Measurements from ENCODE around the gene IQCH.

DNA sequence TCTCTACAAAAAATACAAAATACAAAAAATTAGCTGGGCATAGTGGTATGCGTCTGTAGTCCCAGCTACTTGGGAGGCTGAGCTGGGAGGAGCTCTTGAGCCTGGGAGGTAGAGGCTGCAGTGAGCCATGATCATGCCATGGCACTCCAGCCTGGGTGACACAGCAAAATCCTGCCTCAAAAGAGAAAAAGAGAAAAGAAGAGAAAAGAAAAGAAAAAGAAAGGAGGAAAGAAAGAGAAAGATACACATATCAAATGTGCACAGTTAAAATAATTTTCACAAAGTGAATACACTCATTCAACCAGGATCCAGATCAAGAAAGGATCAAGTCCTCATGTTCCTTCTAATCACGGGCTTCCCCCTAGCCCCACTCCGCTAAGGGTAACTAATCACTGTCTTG lies 260.5 kb downstream of the IQCH start:
- TF ChIP-seq POLR2AphosphoS5 (IDR thresholded peaks at IDR 0.05) (no peak), POLR2A (IDR thresholded peaks at IDR 0.05) (no peak)
- TF ChIP-seq, protein P1, sequence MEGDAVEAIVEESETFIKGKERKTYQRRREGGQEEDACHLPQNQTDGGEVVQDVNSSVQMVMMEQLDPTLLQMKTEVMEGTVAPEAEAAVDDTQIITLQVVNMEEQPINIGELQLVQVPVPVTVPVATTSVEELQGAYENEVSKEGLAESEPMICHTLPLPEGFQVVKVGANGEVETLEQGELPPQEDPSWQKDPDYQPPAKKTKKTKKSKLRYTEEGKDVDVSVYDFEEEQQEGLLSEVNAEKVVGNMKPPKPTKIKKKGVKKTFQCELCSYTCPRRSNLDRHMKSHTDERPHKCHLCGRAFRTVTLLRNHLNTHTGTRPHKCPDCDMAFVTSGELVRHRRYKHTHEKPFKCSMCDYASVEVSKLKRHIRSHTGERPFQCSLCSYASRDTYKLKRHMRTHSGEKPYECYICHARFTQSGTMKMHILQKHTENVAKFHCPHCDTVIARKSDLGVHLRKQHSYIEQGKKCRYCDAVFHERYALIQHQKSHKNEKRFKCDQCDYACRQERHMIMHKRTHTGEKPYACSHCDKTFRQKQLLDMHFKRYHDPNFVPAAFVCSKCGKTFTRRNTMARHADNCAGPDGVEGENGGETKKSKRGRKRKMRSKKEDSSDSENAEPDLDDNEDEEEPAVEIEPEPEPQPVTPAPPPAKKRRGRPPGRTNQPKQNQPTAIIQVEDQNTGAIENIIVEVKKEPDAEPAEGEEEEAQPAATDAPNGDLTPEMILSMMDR (IDR thresholded peaks at IDR 0.05): no peak

Data from transverse colon (tissue), 4 donors.